ENCODE results near the gene JAZF1.

DNA sequence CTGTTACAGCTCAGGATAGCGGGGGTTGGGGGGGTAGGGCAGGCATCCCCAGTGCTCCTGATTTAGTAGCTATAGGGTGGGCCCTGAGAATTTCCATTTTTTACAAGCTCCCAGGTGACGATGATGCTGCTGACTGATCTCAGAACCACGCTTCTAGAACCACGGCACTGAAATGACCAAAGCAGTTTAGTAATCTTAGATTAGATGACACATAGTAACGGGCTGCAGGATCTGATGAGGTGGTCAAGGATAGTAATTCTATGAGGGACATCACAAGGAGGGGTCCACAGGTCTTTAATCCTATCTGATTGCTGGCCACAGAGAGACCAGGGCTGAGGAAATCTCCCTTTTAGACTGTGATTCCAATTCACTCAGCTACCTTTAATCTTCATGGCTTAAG is 167.2 kb downstream of the JAZF1 start:
- TF ChIP-seq POLR2AphosphoS5 (IDR thresholded peaks at IDR 0.05; ENCODE audit: low read depth, low read length) (no peak), TAF1 (IDR thresholded peaks at IDR 0.05; ENCODE audit: borderline replicate concordance, insufficient read depth, low read length) (no peak), SIN3A (IDR thresholded peaks at IDR 0.05; ENCODE audit: borderline replicate concordance, insufficient read depth, low read length) (no peak), REST (IDR thresholded peaks at IDR 0.05; ENCODE audit: insufficient read depth in 1 of 2, low read depth in 2 of 2, low read length in 2 of 2) (no peak)
